ENCODE results near the gene VAV2.

GRCh38 chr9:133930046-133930681, 62.0 kb downstream of the VAV2 start:
- TF ChIP-seq JUND (IDR thresholded peaks at IDR 0.05): no peak
- TF ChIP-seq CTCF (IDR thresholded peaks at IDR 0.05; ENCODE audit: low read depth, low read length, missing input control): no peak
- no peak for TF ChIP-seq ZBTB33 (IDR thresholded peaks at IDR 0.05)
- no peak for TF ChIP-seq MAX (IDR thresholded peaks at IDR 0.05)
- no peak for TF ChIP-seq TAF1 (conservative IDR thresholded peaks at IDR 0.05)
- TF ChIP-seq GABPA (IDR thresholded peaks at IDR 0.05 in 1 of 2, conservative IDR thresholded peaks at IDR 0.05 in 1 of 2): no peak
- TF ChIP-seq YY1 (IDR thresholded peaks at IDR 0.05): no peak
- TF ChIP-seq RAD21 (IDR thresholded peaks at IDR 0.05): no peak
- no peak for TF ChIP-seq REST (IDR thresholded peaks at IDR 0.05)
- TF ChIP-seq ATF3 (IDR thresholded peaks at IDR 0.05): no peak
- no peak for TF ChIP-seq SP1 (IDR thresholded peaks at IDR 0.05)
